Liver (tissue), 9 donors: ENCODE measurements around the gene PIK3R6. TPM values are rescaled to one million over a fixed set of nuclear protein-coding genes. Genes with fewer than 3 reads are reported as not detected.

ENCODE experiments used
- DNase-seq: peaks from one replicate; pipeline ENCODE4 v3.0.0-alpha.2; 2017; ENCODE audit warnings: low spot score
- H3K27ac ChIP-seq, 2 donors: one replicate each; pipeline ENCODE4 v1.7.0; 2013; ENCODE audit warnings: inconsistent platforms in 2 of 2, low read length in 2 of 2, control low read depth in 1 of 2, low read depth in 1 of 2, mild to moderate bottlenecking in 1 of 2
- H3K27me3 ChIP-seq, 4 donors: one replicate each; pipeline versions ENCODE4 v1.6.1 to v1.7.0; 2013; ENCODE audit warnings: low read length in 3 of 4, inconsistent platforms in 1 of 4, mild to moderate bottlenecking in 1 of 4, moderate library complexity in 1 of 4; ENCODE audit not compliant: control insufficient read depth in 4 of 4, insufficient read depth in 4 of 4
- H3K36me3 ChIP-seq, 4 donors: one replicate each; pipeline versions ENCODE4 v1.6.1 to v1.7.0; 2013; ENCODE audit warnings: low read length in 3 of 4, mild to moderate bottlenecking in 3 of 4, low read depth in 1 of 4, moderate library complexity in 1 of 4; ENCODE audit not compliant: control insufficient read depth in 4 of 4, insufficient read depth in 3 of 4
- H3K4me1 ChIP-seq, 4 donors: one replicate each; pipeline versions ENCODE4 v1.6.1 to v1.7.0; 2013; ENCODE audit warnings: low read length in 3 of 4, mild to moderate bottlenecking in 3 of 4, moderate library complexity in 1 of 4; ENCODE audit not compliant: control insufficient read depth in 4 of 4, insufficient read depth in 4 of 4
- H3K4me3 ChIP-seq, 3 donors: one replicate each; pipeline versions ENCODE4 v1.6.1 to v1.7.0; 2013; ENCODE audit warnings: low read length in 3 of 3, control low read depth in 1 of 3, low read depth in 1 of 3, mild to moderate bottlenecking in 1 of 3
- H3K9ac ChIP-seq, 2 donors: one replicate each; pipeline ENCODE4 v1.7.0; 2013; ENCODE audit warnings: low read length in 2 of 2, mild to moderate bottlenecking in 2 of 2, moderate library complexity in 2 of 2, control low read depth in 1 of 2, low read depth in 1 of 2
- H3K9me3 ChIP-seq, 4 donors: one replicate each; pipeline versions ENCODE4 v1.6.1 to v1.7.0; 2013; ENCODE audit warnings: low read length in 3 of 4; ENCODE audit not compliant: control insufficient read depth in 4 of 4
- EGR1 ChIP-seq, 2 donors: IDR thresholded peaks; 2 replicates each; pipeline ENCODE4 v1.6.1; 2016 to 2018; ENCODE audit warnings: antibody characterized with exemption in 2 of 2, low read depth in 2 of 2
- FOXA1 ChIP-seq: IDR thresholded peaks from 2 replicates; pipeline ENCODE4 v1.6.1; 2016; ENCODE audit warnings: antibody characterized with exemption
- FOXA2 ChIP-seq: IDR thresholded peaks from 2 replicates; pipeline ENCODE4 v1.6.1; 2016; ENCODE audit warnings: antibody characterized with exemption
- GABPA ChIP-seq, 2 donors: IDR thresholded peaks in 1 of 2; conservative IDR thresholded peaks in 1 of 2; 2 replicates each; pipeline ENCODE4 v1.6.1; 2016; ENCODE audit warnings: antibody characterized with exemption in 2 of 2, mild to moderate bottlenecking in 1 of 2, moderate library complexity in 1 of 2
- HNF4A ChIP-seq, 2 donors: conservative IDR thresholded peaks; 2 replicates each; pipeline ENCODE4 v1.6.1; 2016; ENCODE audit warnings: antibody characterized with exemption in 2 of 2, mild to moderate bottlenecking in 2 of 2
- HNF4G ChIP-seq: IDR thresholded peaks from 2 replicates; pipeline ENCODE4 v1.6.1; 2016; ENCODE audit warnings: antibody characterized with exemption
- JUND ChIP-seq, 2 donors: IDR thresholded peaks; 2 replicates each; pipeline ENCODE4 v1.6.1; 2016; ENCODE audit warnings: antibody characterized with exemption in 2 of 2
- NR2F2 ChIP-seq: IDR thresholded peaks from 2 replicates; pipeline ENCODE4 v1.6.1; 2016; ENCODE audit warnings: antibody characterized with exemption
- RAD21 ChIP-seq, 2 donors: IDR thresholded peaks; 2 replicates each; pipeline ENCODE4 v1.6.1; 2016; ENCODE audit warnings: antibody characterized with exemption in 2 of 2, mild to moderate bottlenecking in 2 of 2
- RXRA ChIP-seq, 2 donors: IDR thresholded peaks; 2 replicates each; pipeline ENCODE4 v1.6.1; 2017 to 2018; ENCODE audit warnings: antibody characterized with exemption in 2 of 2, mild to moderate bottlenecking in 1 of 2
- SP1 ChIP-seq: IDR thresholded peaks from 2 replicates; pipeline ENCODE4 v1.6.1; 2018; ENCODE audit warnings: antibody characterized with exemption, mild to moderate bottlenecking
- TAF1 ChIP-seq: conservative IDR thresholded peaks from 2 replicates; pipeline ENCODE4 v1.6.1; 2016; ENCODE audit warnings: antibody characterized with exemption, mild to moderate bottlenecking
- YY1 ChIP-seq: IDR thresholded peaks from 2 replicates; pipeline ENCODE4 v1.6.1; 2016; ENCODE audit warnings: antibody characterized with exemption, mild to moderate bottlenecking
- WGBS: extraction: QIAGEN DNeasy Blood & Tissue Kit; methylation state at CpG from one replicate; pipeline ENCODE4 v1.1.7; 2013; 5-methylcytosine and 5-hydroxymethylcytosine counted together
- polyA plus RNA-seq, 2 donors: library from polyadenylated mRNA; stranded (reverse) in 1 of 2; unstranded in 1 of 2; fragments of 200-250 nt in 1 of 2; fragments of >200 nt in 1 of 2; fragmentation: Nextera tagmentation in 1 of 2; extraction: Ambion mirVana in 1 of 2; gene quantifications; one replicate each; pipeline versions ENCODE4 v1.2.1 to v1.2.3, GENCODE V29; 2013 to 2015
- total RNA-seq, 2 donors: library from RNA; depleted of rRNA; stranded (reverse); fragments of >200 nt; gene quantifications; one replicate each; pipeline ENCODE4 v1.2.3, GENCODE V29; 2014
- TF ChIP-seq, protein P1 (sequence below): IDR thresholded peaks from 2 replicates; pipeline ENCODE4 v1.6.1; 2016; ENCODE audit warnings: antibody characterized with exemption
- TF ChIP-seq, protein P2 (sequence below): IDR thresholded peaks from 2 replicates; pipeline ENCODE4 v1.6.1; 2016; ENCODE audit warnings: antibody characterized with exemption, mild to moderate bottlenecking
- TF ChIP-seq, protein P3 (sequence below): fragments of 150-350 bp; IDR thresholded peaks from 2 replicates; pipeline ENCODE4 v1.5.1; 2017; ENCODE audit warnings: improper control_type of control experiment, low read depth, low read length; ENCODE audit not compliant: missing input control
- TF ChIP-seq, protein P4 (sequence below): IDR thresholded peaks from 2 replicates; pipeline ENCODE4 v1.6.1; 2016; ENCODE audit warnings: antibody characterized with exemption
- TF ChIP-seq, protein P5 (sequence below): IDR thresholded peaks from 2 replicates; pipeline ENCODE4 v1.6.1; 2016; ENCODE audit warnings: antibody characterized with exemption
- donor health status: healthy.
- donor health status: healthy.
- donor health status: healthy.
- donor health status: healthy.
- donor health status: healthy.

PIK3R6 gene
- total and polyA plus RNA-seq, 4 donors = 0.15 to 0.37 (median 0.18) TPM

DNA sequence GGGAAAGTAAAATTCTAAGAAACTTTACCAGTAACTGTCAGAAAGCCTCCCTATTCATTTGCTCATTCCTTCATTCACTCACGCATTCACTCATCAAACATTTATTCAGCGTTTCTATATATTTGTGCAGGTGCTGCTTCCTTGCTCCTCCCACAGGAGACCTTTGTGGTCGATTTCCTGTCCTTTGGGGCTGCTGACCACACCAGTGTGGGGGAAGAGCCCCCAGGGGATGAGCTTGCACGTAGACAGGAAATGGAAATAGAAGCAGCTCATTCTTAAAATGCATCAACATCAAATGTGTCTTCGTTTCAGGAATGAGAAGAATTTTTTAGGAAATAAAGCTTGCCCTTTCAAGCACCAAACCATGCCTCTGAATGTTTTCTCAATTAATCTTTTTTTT is 9.6 kb downstream of the PIK3R6 start:
- 32% methylated on average over 5 of the region's 5 CpGs for WGBS
- DNase-seq = no peak
- H3K9me3 ChIP-seq = no peaks in the 10 kb centered on the region
- H3K27ac ChIP-seq = no peak overlapping the region
- H3K27me3 ChIP-seq = peaks cover 0 to 3% (median 0%) of the 10 kb centered on the region in 4 donors
- H3K4me3 ChIP-seq = no peak overlapping the region
- H3K4me1 ChIP-seq = no peaks in the 10 kb centered on the region
- H3K9ac ChIP-seq = no peak overlapping the region
- TF ChIP-seq TAF1 (no peak), JUND (IDR thresholded peaks at IDR 0.05) (no peak), FOXA2 (no peak), EGR1 (IDR thresholded peaks at IDR 0.05; ENCODE audit: low read depth in 2 of 2) (no peak), GABPA (IDR thresholded peaks at IDR 0.05 in 1 of 2, conservative IDR thresholded peaks at IDR 0.05 in 1 of 2) (no peak), HNF4A (conservative IDR thresholded peaks at IDR 0.05) (no peak), FOXA1 (no peak), RXRA (IDR thresholded peaks at IDR 0.05) (no peak), NR2F2 (no peak), RAD21 (IDR thresholded peaks at IDR 0.05) (no peak), YY1 (no peak), HNF4G (no peak), SP1 (no peak)
- TF ChIP-seq, protein P1, sequence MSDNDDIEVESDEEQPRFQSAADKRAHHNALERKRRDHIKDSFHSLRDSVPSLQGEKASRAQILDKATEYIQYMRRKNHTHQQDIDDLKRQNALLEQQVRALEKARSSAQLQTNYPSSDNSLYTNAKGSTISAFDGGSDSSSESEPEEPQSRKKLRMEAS = no peak
- TF ChIP-seq, protein P2, sequence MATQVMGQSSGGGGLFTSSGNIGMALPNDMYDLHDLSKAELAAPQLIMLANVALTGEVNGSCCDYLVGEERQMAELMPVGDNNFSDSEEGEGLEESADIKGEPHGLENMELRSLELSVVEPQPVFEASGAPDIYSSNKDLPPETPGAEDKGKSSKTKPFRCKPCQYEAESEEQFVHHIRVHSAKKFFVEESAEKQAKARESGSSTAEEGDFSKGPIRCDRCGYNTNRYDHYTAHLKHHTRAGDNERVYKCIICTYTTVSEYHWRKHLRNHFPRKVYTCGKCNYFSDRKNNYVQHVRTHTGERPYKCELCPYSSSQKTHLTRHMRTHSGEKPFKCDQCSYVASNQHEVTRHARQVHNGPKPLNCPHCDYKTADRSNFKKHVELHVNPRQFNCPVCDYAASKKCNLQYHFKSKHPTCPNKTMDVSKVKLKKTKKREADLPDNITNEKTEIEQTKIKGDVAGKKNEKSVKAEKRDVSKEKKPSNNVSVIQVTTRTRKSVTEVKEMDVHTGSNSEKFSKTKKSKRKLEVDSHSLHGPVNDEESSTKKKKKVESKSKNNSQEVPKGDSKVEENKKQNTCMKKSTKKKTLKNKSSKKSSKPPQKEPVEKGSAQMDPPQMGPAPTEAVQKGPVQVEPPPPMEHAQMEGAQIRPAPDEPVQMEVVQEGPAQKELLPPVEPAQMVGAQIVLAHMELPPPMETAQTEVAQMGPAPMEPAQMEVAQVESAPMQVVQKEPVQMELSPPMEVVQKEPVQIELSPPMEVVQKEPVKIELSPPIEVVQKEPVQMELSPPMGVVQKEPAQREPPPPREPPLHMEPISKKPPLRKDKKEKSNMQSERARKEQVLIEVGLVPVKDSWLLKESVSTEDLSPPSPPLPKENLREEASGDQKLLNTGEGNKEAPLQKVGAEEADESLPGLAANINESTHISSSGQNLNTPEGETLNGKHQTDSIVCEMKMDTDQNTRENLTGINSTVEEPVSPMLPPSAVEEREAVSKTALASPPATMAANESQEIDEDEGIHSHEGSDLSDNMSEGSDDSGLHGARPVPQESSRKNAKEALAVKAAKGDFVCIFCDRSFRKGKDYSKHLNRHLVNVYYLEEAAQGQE = no peak
- TF ChIP-seq, protein P3, sequence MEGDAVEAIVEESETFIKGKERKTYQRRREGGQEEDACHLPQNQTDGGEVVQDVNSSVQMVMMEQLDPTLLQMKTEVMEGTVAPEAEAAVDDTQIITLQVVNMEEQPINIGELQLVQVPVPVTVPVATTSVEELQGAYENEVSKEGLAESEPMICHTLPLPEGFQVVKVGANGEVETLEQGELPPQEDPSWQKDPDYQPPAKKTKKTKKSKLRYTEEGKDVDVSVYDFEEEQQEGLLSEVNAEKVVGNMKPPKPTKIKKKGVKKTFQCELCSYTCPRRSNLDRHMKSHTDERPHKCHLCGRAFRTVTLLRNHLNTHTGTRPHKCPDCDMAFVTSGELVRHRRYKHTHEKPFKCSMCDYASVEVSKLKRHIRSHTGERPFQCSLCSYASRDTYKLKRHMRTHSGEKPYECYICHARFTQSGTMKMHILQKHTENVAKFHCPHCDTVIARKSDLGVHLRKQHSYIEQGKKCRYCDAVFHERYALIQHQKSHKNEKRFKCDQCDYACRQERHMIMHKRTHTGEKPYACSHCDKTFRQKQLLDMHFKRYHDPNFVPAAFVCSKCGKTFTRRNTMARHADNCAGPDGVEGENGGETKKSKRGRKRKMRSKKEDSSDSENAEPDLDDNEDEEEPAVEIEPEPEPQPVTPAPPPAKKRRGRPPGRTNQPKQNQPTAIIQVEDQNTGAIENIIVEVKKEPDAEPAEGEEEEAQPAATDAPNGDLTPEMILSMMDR = no peak
- TF ChIP-seq, protein P4, sequence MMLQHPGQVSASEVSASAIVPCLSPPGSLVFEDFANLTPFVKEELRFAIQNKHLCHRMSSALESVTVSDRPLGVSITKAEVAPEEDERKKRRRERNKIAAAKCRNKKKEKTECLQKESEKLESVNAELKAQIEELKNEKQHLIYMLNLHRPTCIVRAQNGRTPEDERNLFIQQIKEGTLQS = no peak
- TF ChIP-seq, protein P5, sequence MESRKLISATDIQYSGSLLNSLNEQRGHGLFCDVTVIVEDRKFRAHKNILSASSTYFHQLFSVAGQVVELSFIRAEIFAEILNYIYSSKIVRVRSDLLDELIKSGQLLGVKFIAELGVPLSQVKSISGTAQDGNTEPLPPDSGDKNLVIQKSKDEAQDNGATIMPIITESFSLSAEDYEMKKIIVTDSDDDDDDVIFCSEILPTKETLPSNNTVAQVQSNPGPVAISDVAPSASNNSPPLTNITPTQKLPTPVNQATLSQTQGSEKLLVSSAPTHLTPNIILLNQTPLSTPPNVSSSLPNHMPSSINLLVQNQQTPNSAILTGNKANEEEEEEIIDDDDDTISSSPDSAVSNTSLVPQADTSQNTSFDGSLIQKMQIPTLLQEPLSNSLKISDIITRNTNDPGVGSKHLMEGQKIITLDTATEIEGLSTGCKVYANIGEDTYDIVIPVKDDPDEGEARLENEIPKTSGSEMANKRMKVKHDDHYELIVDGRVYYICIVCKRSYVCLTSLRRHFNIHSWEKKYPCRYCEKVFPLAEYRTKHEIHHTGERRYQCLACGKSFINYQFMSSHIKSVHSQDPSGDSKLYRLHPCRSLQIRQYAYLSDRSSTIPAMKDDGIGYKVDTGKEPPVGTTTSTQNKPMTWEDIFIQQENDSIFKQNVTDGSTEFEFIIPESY = no peak
- H3K36me3 ChIP-seq = no peaks in the 10 kb centered on the region
